CD1c-positive myeloid dendritic cell (primary cell): ENCODE results near the gene CAMKMT.

Source experiments
- DNase-seq: peaks from one replicate; pipeline ENCODE4 v3.0.0-alpha.2; 2016; ENCODE audit errors: extremely low spot score

The CAMKMT gene

GRCh38 chr2:44801841-44802776, 440.4 kb downstream of the CAMKMT start:
- no peak for DNase-seq

DNA sequence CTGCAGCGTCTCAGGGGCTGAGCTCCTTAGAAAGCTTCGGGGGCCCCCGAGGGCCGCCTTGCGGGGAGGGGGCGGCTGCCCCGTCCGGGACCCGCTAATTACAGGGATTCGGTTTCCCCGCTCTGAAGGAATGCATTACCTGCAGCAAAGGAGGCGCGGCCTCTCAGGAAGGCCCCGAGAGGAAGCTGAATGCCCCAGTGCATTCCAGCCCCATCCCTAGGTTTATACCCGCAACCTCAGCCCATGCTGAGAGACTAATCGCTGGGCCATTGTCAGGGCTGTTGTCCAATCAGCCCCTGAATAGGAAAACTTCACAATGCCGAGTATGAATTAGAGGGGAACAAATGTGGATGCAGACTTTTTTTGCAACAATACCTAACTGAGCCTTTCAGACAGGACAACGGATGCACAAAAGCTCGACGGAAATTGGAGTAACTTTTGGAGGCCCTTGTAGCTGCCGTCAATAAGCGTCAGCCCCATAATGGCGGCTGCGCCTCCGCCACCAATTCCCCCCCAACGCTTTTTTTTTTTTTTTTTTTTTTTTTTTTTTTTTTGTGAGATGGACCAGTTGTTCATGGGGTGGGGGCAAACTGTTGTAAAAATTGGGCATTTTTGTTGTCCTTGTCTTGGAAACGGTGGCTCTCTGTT, 441.2 kb downstream of the CAMKMT start:
- DNase-seq, result no peak

- DNase-seq, result peak; percentile 11
Observed at GRCh38 chr2:44804406-44805265, 442.9 kb downstream of the CAMKMT start.

DNA sequence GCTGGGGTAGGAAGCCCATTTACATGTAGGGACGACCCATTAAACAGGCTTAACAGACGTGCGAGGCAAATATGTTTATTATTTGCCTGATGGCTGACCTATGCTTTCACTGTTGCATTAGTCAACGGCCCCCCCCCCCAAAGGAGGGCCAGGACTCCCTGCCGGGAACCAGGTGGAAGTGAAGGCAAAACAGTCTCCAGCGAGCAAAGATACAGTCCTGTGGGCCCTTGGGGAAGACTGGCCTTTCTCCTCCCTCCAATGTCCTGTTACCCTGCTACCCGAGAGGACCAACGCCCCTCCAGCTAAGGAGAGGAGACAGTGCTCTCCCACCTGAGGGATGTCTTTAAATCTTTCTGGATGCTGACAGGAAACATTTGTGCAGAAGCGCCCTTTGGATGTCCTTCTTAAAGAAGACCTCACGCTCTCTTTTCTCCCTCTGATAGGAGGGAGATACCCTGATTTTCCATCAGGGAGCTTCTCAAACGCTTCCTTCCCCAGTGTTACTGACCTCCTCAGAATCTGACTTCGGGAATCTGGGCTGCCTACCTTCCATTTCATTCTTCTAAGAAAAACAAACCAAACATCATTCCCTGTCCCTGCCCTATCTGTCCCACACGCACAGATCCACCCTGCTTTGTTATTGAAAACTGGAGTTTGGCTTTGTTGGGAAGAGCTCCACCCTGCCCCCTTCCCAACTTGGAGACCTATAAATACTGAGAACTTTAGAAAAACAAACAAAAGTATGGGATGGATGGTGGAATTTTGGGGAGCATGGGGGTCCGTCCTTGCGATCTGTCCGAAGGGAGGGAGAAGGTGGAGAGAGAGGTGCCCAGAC, 443.9 kb downstream of the CAMKMT start:
- no peak for DNase-seq

DNA sequence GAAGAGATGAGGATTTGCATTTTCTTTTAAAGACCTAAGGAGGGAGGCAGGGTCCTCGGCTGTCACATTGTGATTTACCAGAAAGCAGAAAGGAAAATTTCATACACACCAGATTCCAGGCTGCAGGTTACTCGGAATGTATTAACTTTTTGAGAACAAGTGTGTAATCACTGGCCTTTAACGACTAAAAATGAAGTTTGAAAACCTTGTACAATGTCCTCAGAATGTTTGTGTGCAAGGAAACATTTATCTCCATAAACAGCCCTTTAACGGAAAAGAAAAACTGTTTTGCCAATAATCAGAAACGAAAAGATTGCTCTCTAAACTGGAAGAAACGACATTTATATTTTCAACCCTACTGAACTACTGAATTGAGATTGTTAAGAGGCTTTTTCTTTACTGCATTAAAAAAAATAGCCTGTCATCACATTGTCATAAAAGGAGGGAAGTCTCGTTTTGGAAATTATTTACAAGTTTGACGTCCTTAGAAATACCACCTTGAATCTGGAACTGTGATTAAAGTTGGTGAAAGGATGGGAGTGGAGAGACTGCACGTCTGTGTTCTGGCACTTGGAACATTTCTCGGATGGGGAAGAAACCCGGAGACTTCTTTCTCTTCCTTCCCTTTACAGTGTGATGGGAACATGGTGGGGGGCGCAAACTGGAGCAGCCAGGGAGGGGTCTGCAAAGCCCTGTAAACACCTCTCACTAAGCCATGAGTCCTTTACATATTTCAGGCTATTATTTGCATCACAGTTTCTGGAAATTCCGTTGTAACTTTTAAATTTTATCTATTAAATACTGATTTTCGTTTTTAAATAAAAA, 445.7 kb downstream of the CAMKMT start:
- no peak for DNase-seq

- no peak for DNase-seq
Observed at GRCh38 chr2:44810892-44811530, 449.3 kb downstream of the CAMKMT start.

- no peak for DNase-seq
Observed at GRCh38 chr2:44813165-44813564, 451.4 kb downstream of the CAMKMT start.

DNA sequence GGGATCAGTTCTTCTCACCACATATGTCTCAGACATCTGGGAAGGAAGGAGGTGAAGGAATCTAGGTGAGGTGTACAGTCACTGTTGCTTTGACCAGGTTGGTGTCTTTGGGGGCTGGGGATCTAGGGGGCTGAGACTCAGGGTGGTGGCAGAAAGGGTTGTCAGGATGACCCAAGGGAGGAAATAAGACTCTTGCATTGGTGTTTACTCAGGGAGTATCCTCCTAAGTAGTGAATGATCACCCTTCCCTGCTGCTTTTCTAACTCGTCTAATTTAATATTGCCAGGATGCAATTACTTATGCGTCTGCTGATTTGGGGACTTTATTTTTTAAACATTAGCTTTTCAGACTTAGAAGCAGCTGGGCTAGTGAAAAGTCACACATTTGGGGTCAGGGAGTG, 451.9 kb downstream of the CAMKMT start:
- DNase-seq, result no peak

DNA sequence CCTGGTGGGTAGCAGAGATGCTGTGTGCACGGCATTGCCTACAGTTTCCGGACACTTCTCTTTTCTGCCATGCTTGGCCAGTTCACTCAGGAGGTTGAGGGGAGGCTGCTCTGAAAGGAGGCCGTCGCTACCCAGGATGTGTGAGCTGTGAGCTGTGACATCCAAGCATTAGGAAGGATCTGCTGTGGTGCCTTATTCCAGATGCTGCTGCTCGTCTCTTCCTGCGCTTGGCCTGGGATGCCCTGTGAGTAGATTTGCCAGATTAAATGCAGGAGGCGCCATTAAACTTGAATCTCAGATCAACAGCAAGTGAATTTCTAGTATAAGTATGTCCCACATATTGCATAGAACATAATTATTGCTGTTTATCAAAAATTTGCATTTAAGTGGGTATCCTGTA, 455.5 kb downstream of the CAMKMT start:
- no peak for DNase-seq

DNA sequence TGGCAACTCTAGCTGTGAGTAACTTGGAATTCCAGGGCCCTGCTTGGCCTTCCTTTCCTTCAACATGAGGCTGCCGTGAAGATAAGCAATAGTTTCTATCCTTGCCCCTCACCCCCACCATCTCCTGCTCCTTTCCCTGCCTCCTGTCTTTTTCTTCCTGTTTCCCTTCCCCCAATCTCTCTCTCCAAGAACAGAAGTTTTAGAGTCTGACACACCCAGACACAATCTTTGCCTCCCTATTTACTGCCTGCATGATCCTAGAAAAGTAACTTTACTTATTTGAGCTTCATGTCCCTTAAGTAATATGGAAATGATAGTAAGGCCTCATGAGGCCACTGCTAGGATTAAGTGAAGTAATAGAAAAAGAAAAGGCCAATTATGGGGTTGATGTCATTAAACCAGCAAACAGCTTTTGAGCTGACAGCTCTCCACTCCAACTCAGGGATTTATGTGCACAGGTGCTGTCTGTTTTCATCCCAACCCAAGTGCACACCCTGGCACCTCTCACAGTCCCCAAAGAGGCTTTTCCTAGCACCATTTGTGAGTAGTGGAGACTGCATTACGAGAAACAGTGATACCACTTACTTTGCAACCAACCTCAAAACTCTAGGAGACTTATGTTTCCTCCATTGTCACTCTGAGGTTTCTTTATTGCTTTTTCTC, 456.1 kb downstream of the CAMKMT start:
- DNase-seq, result no peak

DNA sequence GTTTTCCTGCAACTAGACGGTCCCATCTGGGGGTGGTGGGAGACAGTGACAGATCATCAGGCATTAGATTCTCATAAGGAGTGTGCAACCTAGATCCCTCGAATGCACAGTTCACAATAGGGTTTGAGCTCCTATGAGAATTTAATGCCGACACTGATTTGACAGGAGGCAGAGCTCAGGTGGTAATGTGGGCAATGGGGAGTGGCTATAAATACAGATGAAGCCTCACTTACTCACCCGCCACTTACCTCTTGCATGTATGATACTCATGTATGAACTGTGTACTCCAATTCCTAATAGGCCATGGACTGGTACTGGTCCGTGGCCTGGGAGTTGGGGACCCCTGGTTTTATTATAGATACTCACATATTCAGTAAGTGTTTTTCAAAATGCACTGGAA, 457.3 kb downstream of the CAMKMT start:
- DNase-seq, result no peak

DNA sequence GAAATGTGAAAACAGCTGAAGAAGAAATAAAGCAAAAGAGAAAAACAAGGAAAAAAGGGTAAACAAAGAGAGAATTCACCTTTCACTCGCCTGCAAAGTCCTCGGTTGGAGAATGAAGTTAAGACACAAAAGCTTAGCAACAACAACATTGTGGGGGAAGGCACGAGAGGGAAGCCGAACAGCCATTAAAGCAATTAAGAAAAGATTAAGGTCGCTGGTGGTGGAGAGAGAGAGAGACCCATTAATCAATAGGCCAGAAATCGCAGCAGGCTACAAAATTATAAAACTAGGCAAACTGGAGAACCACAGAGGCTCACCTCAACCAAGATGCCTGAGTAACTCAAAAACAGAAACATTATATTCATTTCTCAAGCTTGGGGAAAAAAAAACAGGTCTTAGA, 459.8 kb downstream of the CAMKMT start:
- DNase-seq, result no peak

- DNase-seq, result no peak
Observed at GRCh38 chr2:44822174-44822573, 460.4 kb downstream of the CAMKMT start.
